Body of pancreas (tissue), 4 donors: ENCODE results near the gene TMSB15B.

Experiments
- CTCF ChIP-seq, 7 experiments: fragments of 450-650 bp in 4 of 7; fragments of 200-600 bp in 3 of 7; sonication (generic) in 3 of 7; IDR thresholded peaks; one replicate each; pipeline ENCODE4 v1.5.1; 2016 to 2019; ENCODE audit warnings: antibody characterized with exemption in 7 of 7
- POLR2A ChIP-seq, 3 donors: fragments of 450-650 bp; IDR thresholded peaks; one replicate each; pipeline ENCODE4 v1.6.1; 2016; ENCODE audit warnings: antibody characterized with exemption in 3 of 3, mild to moderate bottlenecking in 2 of 3

- TF ChIP-seq POLR2A (IDR thresholded peaks at IDR 0.05) (no peak), CTCF (IDR thresholded peaks at IDR 0.05) (no peak)
Observed at GRCh38 chrX:103953353-103953752, 9.1 kb upstream of the TMSB15B start.
